ENCODE measurements around the gene PGPEP1.
A peak's percentile ranks its signal among the peaks of the same experiment; 100 is the strongest.
"Not testable (repeated sequence)": the region's sequence is repeated elsewhere in the genome, so short reads cannot be mapped to it uniquely, and the experiment has no call there.

The PGPEP1 gene

DNA sequence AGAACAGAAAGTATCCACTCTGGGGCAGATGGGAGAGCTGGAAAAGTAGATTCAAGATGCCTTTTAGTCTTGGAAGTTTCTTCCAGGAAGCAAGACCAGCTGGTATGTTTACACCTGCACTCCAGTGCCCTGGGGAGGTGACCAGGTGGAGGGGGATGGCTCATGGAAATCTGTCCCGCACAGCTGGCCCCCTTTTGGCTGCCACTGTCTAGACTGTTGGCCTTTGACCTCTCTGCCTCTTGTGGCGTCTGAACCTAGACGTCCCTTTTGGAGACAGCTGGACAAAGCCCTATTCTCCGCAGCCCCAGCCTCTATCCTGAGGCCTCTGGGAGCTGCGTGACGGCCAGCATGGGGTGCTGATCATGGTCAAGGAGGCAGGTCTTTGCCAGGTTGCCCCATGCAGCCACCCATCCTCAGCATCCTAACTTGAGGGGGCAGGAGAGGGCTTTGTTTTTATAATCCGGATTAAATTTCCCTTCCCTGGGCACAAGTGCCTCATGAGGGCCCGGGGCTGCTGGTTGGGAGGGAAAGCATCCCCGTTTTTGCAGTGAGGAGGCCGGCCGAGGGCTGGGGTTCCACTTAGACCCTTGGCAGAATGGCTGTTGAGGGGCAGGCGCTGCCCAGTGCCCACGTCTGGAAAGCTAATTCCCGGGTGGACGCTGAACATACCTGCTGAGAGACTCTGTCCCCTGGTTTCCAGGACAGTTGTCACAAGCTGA lies 28.3 kb downstream of the PGPEP1 start:
- no peak for DNase-seq

DNA sequence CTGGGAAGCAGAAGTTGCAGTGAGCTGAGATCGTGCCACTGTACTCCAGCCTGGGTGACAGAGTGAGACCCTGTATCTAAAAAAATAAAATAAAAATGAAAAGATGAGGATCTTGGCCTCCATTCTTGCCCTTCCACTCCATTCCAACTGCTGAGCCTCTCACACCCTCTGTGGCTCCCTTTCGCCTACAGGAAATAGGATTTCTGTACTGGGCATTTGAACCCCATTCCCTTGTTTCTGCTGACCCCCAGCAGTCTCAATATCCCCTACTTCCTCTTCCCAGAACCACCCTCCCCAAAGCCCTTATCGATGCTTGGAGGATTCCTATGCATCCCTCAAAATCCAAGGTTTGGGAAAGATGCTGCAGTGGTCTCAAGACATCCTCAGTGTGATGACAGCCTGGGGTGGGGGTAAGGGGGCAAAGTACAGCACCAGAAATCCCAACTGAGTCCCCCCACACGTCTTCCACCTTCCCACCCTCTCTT lies 33.1 kb downstream of the PGPEP1 start:
- no peak for DNase-seq

DNA sequence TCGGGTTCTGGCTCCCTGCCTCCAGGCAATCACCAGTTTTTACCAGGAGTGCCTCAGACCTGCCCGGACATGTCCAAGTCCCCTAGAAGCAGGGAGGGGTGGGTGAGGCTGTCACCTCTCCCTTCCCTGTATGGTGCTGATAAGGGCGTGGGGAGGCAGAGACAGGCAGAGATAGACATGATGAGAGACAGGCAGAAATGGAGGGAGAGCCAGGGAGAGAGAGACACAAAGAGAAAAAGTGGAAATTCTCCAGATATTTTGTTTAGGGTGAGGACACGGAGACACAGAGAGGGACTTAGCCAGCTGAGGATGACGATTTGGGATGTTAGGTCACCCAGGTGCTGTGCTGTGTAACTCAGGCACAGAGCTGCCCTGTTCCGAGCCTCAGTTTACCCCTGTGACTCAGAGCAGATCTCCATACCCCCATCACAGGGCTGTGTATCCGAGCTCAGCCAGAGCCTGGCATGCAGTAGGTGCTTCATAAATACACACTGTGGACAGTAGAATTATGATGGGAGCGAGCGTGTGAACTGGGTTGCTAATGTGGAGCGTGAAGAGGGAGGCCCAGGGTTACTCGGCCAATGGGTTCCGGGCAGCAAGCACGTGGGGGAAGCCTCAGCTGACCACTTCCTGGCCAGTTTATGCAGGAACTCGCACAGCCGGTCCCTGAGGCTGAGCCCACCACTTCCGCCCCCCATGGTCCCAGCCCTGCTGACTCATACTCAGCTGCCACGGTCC lies 33.7 kb downstream of the PGPEP1 start:
- peak; percentile 39 for DNase-seq

DNA sequence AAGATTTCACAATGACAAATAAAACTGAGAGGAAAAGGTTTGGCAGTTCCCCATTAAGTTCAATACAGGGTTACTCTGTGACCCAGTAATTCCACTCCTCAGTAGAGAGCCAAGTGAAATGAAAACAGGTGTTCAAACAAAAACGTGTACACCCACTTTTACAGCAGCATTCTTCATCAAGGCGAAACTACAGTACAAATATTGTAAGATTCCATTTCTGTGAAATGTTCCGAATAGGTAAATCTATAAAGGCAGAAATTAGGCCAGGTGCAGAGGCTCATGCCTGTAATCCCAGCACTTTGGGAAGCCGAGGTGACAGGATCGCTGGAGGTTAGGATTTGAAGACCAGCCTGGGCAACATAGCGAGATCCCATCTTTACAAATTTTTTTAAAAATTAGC lies 36.6 kb downstream of the PGPEP1 start:
- no peak for DNase-seq

DNA sequence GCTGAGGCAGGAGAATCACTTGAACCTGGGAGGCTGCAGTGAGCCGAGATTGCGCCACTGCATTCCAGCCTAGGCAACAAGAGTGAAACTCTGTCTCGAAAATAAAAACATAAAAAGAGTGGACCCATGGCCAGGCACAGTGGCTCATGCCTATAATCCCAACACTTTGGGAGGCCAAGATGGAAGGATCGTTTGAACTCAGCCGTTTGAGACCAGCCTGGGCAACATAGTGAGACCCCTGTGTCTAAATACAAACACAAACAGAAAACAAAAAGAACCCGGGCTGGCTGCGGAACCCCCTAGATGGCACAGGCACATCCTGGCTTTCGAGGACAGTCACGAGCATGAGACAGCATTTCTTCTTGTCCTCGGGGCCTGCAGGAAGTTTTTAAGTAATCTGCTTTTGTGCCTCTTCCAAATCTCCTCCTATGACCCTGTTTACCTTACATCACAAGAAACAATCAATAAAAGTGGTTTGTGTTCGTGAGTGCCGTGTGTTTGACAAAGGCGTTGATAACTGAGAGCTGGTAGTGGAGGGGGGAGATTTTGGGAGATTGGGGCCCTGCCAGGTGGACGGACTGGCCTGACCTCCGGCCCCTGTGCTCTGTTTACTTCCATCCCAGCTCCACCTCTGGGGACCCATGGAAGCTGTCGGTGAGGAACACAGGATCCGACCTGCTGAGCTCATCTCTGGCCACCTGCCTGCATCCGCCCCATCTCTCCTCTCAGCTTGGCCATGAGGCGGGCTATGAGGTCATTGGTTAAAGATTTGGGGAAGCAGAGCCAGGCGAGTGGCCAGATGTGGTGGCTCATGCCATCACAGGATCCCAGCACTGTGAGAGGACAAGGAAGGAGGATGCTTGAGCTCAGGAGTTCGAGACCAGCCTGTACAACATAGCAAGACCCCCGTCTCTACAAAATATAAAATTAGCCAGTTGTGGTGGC lies 39.7 kb downstream of the PGPEP1 start:
- DNase-seq = no peak

DNA sequence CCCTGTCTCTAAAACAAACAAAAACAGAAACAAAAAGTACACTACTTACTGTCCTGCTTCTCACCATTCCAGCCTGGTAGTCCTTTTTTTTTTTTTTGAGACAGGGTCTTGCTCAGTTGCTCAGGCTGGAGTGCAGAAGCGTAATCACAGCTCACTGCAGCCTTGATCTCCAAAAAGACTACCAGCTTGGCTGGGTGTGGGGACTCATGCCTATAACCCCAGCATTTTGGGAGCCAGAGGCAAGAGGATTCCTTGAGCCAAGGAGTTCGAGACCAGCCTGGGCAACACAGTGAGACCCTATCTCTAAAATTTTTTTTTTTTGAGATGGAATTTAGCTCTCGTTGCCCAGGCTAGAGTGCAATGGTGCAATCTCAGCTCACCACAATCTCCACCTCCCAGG lies 40.4 kb downstream of the PGPEP1 start:
- DNase-seq = no peak

DNA sequence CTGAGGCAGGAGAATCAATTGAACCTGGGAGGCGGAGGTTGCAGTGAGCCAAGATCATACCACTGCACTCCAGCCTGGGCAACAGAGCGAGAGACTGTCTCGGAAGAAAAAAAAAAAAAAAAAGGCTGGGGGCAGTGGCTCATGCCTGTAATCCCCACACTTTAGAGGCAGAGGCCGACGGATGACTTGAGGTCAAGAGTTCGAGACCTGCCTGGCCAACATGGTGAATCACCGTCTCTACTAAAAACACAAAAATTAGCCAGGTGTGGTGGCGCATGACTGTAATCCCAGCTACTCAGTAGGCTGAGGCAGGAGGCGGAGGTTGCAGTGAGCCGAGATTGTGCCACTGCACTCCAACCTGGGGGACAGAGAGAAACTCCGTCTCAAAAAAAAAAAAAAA lies 43.2 kb downstream of the PGPEP1 start:
- DNase-seq = not testable (repeated sequence)

DNA sequence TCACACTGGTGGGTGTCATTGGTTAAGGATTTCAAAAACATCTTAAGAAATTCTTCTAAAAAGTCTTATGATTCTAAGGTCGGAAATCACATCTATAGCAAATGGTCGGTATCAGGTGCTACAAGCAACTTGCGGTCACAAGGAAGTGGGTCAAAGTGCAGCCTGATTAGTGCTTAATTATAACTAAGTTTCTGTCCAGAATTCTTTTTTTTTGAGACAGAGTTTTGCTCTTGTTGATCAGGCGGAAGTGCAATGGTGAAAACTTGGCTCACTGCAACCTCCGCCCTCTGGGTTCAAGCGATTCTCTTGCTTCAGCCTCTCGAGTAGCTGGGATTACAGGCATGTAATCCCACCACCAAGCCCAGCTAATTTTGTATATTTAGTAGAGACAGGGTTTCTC lies 44.4 kb downstream of the PGPEP1 start:
- no peak for DNase-seq

DNA sequence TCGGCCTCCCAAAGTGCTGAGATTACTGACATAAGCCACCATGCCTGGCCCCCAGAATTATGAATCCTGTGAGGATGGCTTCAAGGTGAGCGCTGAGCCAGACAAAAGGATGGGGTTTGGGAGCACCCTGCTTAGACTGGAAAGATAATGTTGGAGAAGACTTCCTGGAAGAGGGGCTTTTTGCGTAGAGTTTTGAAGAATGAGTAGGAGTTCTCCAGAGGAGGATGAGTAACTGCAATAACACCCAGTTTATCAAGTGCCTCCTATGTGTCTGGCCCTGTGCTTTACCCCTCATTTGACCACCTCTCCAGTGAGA lies 44.9 kb downstream of the PGPEP1 start:
- no peak for DNase-seq

DNA sequence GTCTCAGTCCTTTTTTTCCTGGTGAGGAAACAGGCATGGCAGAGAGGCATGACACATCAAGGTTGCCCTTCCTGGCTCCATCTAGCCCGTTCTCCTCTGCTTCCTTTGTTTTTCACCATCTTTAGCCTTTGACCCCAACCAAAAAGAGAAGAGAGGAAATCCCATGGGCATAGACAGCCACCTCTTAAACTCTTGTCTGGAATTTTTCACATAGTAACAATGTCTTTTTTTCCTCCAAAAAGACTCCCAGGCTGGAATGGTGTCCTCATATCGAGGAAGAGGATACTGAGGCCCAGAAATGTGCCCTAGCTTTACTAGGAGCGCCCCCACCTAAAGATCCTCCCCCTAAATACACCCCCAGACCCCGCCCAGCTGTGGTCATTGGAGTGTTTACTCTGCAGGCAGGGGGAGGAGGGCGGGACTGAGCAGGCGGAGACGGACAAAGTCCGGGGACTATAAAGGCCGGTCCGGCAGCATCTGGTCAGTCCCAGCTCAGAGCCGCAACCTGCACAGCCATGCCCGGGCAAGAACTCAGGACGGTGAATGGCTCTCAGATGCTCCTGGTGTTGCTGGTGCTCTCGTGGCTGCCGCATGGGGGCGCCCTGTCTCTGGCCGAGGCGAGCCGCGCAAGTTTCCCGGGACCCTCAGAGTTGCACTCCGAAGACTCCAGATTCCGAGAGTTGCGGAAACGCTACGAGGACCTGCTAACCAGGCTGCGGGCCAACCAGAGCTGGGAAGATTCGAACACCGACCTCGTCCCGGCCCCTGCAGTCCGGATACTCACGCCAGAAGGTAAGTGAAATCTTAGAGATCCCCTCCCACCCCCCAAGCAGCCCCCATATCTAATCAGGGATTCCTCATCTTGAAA lies 45.5 kb downstream of the PGPEP1 start, which contains the start of gene GDF15:
Gene GDF15, plus strand, starts transcription at position 484 of the 868 bp plus-strand sequence. Its CDS starts 32 bp downstream, at position 516.
- DNase-seq = no peak

DNA sequence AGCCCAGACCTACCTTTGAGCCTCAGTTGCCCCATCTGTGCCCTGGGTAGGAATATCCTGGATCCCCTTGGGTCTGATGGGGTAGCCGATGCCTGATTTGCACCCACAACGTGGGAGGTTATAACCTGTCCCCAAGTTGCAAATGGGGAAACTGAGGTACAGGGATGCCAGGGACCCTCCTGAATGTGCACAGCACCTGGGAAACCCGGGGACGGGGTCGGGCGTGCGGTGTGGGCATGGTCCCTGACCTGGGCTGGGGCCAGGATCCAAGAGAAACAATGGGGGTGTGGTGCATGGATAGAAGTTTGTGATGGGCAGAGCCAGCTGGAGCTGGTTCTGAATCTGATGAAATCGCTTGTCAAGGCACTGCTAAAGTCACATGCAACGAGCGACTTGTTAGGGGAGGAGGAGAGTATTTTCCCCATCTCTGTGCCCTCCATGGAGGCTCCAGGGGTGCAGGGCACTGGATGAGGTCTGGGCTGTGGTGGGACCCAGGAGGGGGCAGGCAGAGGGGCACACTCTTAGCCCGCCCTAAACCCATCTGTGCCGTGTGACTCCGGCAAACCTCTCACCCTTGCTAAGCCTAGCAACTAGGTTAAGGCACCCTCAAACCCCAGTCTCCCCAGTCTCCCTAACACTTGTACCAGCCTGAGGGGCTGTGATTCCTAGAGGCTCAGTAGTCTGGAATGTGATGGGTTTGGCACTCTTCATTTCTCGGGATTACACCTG lies 46.3 kb downstream of the PGPEP1 start:
- no peak for DNase-seq

DNA sequence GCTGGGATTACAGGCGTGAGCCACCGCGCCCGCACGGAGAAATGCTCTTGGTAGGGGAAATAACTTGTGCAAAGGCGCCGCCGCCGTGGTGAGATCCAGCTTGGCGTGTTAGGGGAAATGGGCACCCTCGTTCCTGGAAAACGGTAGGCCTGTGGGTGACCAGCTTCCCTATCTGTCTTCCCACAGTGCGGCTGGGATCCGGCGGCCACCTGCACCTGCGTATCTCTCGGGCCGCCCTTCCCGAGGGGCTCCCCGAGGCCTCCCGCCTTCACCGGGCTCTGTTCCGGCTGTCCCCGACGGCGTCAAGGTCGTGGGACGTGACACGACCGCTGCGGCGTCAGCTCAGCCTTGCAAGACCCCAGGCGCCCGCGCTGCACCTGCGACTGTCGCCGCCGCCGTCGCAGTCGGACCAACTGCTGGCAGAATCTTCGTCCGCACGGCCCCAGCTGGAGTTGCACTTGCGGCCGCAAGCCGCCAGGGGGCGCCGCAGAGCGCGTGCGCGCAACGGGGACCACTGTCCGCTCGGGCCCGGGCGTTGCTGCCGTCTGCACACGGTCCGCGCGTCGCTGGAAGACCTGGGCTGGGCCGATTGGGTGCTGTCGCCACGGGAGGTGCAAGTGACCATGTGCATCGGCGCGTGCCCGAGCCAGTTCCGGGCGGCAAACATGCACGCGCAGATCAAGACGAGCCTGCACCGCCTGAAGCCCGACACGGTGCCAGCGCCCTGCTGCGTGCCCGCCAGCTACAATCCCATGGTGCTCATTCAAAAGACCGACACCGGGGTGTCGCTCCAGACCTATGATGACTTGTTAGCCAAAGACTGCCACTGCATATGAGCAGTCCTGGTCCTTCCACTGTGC lies 47.9 kb downstream of the PGPEP1 start:
- DNase-seq = no peak

DNA sequence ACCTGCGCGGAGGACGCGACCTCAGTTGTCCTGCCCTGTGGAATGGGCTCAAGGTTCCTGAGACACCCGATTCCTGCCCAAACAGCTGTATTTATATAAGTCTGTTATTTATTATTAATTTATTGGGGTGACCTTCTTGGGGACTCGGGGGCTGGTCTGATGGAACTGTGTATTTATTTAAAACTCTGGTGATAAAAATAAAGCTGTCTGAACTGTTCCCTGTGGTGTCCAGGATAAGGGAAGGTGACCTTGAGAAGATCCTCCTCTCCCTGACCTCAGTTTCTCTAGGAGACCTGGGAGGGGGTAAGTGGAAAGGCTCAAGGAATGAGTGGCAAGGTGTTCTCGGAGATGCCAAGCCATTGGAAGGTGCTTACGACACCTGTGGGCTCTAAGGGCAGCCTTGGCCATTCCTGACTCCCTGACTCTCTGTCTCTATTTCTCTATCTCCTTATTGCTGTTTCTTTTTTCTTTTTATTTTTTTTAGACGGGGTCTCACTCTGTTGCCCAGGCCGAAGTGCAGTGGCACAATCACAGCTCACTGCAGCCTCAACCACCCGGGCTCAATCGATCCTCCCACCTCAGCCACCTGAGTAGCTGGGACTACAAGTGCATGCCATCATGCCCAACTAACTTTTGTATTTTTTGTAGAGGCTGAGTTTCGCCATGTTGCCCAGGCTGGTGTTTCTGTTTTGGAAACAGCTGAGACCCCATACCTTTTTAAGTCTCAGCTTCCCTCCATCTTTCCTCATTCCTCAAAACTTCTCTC lies 48.7 kb downstream of the PGPEP1 start:
- no peak for DNase-seq

DNA sequence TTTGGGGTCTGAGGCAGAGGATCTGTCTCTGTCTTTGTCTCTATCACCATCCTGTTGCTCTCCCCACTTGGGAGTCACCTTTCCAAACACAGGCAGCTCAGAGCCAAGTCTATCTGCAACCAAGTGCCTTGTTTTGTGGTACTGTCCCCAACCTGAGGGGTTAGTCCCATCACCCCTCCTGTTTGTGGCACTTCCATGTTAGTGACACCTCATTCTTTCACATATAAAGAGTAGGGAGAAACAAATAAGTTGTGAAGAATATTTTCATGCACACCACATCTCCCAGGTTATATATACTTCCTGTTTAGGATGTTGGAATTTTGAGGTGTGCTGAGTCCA lies 49.3 kb downstream of the PGPEP1 start:
- no peak for DNase-seq

DNA sequence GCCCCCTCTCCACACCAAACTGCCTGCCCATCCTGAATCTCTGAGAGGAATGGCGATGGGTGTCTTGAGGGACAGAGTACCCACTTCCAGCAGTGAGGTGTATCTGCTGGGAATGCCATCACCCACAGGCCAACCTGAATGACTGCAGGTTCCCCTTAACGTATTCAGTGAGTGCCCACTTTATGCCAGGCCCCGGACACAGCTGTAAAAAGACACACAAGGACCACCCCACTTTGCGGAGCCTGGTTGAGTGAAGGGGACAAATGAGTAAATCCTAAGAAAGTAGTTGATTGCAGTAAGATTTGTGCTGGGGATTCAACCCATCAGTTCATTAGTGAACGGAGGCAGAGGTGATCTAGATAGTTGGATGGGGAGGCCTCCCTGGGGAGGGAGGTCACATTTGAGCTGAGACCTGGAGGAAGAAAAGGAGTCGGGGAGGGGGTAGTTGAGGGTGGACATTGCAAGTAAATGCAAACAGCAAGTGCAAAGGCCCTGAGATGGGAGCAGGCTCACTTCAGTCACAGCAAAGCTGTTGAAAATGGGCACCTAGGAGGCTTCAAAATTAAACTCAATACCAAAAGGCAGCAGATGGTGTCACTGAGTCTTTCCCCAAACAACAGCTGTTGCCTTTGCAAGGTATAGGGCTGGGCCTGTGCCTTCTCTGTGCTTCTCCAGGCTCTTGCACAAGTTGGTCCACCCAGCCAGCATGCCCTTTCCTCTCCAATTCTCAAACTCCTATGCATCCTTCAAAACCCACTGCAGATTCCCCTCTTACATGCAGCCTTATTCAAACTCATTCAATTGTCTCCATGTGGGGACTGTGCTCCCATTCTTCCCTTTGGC lies 49.9 kb downstream of the PGPEP1 start:
- no peak for DNase-seq

DNA sequence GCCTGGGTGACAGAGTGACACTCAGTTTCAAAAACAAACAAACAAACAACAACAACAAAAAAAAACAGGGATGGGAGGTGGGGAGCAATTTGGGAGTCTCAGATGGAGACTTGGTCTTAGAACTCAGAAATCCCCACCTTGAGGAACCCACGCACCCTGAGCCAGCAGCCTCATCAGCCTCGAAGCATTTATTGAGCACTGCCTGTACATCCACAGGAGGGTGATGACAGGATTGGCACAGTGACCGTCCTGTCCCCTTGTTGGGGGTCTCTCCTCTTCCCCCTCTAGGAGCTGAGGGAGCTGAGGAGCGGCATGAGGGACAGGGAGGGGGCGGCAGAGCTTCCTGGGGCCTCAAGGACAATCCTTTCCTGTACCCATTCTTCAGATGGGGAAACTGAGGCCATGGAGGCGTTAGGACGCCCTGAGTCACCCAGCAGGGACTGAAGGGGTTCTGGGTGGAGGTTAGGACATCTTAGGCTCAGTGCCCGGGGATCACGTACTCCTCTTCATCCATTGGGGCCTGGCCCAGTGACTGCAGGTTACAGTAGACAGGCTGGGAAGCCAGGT lies 51.2 kb downstream of the PGPEP1 start:
- no peak for DNase-seq

DNA sequence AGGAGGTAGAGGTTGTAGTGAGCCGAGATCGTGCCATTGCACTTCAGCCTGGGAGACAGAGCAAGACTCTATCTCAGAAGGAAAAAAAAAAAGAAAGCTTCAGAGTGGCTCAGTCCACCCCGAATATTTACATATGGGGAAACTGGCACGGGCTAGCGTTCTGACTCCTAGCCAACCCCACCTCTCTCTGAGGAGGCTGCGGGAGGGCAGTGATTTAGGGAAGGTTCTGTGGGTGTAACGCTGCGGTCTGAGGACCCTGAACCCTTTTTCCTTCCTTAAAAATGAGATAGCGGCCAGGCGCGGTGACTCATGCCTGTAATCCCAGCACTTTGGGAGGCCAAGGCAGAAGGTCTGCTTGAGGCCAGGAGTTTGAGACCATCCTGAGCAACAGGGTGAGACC lies 52.0 kb downstream of the PGPEP1 start:
- no peak for DNase-seq

DNA sequence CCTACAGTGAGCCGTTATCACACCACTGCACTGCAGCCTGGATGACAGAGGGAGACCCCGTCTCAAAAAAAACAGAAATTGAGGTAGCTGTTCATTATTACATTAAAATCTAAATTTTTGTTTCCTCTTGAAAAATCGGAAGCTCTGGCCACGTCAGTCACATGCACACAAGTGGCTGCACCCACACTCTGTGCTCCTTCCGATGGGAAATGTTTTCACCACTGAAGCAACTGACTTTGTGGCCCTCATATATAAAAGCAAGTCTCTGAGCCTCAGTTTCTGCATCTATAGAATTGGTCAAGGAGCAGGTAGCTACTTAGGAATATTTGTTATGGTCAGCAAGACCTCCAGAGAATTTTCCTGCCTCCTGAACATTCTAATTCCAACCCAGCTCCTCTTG lies 52.5 kb downstream of the PGPEP1 start:
- DNase-seq = no peak

DNA sequence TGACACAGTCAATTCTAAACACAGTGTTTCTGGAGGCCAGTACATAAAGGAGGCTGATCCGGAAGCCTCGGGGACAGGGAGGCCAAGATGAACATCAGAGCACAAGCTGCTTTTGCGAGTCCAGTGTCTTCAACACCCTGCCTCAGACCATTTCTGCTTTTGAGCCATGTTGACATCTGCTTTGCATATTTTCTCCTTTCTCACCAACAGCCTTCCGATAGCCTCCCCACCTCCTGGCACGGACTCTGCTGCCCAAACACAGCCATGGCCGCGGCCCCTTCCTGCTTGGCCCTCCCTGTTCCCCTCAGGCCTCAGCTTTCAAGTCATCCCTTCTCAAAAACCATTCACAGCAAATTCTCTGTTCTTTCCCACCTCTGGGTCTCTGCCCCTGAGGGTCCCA lies 53.4 kb downstream of the PGPEP1 start:
- DNase-seq = no peak

Measured in NCI-H1436 treated with DMSO at 0.1 percent for 48 hours (cell line).